ENCODE measurements around the gene FZD10.
A peak's percentile ranks its signal among the peaks of the same experiment; 100 is the strongest.

DNA sequence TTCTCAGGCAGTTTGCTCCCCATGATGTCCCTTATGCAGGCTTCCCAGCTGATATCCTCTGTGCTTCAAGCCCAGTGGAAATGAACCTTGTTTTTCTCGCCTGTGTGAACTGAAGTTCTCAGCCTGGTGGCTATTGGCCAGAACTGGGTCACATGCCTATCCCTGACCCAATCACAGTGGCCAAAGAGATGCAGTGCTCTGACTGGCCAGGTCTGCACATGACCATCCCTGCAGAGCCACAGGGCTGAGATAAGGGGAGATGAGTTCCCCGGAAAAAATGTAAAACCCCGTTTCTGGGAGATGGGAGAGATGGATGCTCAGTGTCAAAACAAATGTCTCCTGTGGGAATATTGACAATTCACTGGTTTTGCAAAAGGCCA lies 34.7 kb upstream of the FZD10 start:
- TF ChIP-seq, protein P1, sequence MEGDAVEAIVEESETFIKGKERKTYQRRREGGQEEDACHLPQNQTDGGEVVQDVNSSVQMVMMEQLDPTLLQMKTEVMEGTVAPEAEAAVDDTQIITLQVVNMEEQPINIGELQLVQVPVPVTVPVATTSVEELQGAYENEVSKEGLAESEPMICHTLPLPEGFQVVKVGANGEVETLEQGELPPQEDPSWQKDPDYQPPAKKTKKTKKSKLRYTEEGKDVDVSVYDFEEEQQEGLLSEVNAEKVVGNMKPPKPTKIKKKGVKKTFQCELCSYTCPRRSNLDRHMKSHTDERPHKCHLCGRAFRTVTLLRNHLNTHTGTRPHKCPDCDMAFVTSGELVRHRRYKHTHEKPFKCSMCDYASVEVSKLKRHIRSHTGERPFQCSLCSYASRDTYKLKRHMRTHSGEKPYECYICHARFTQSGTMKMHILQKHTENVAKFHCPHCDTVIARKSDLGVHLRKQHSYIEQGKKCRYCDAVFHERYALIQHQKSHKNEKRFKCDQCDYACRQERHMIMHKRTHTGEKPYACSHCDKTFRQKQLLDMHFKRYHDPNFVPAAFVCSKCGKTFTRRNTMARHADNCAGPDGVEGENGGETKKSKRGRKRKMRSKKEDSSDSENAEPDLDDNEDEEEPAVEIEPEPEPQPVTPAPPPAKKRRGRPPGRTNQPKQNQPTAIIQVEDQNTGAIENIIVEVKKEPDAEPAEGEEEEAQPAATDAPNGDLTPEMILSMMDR (conservative IDR thresholded peaks at IDR 0.05; ENCODE audit: low read depth, low read length): no peak
- TF ChIP-seq POLR2A (IDR thresholded peaks at IDR 0.05; ENCODE audit: low read depth, low read length) (no peak), RAD21 (IDR thresholded peaks at IDR 0.05; ENCODE audit: low read length) (no peak), SMC3 (IDR thresholded peaks at IDR 0.05; ENCODE audit: low read depth, low read length) (no peak), MXI1 (IDR thresholded peaks at IDR 0.05; ENCODE audit: borderline replicate concordance, low read depth, low read length) (no peak), RFX5 (IDR thresholded peaks at IDR 0.05; ENCODE audit: low read depth, low read length) (no peak), RCOR1 (IDR thresholded peaks at IDR 0.05; ENCODE audit: insufficient replicate concordance, low read length) (no peak), MAZ (IDR thresholded peaks at IDR 0.05; ENCODE audit: borderline replicate concordance, low read depth, low read length) (no peak), BHLHE40 (IDR thresholded peaks at IDR 0.05; ENCODE audit: low read depth, low read length) (no peak), NFE2L2 (IDR thresholded peaks at IDR 0.05; ENCODE audit: low read depth, low read length) (no peak), CEBPB (IDR thresholded peaks at IDR 0.05; ENCODE audit: low read depth, low read length) (no peak), FOS (IDR thresholded peaks at IDR 0.05; ENCODE audit: low read depth, low read length) (no peak)
- TF ChIP-seq, protein P2, sequence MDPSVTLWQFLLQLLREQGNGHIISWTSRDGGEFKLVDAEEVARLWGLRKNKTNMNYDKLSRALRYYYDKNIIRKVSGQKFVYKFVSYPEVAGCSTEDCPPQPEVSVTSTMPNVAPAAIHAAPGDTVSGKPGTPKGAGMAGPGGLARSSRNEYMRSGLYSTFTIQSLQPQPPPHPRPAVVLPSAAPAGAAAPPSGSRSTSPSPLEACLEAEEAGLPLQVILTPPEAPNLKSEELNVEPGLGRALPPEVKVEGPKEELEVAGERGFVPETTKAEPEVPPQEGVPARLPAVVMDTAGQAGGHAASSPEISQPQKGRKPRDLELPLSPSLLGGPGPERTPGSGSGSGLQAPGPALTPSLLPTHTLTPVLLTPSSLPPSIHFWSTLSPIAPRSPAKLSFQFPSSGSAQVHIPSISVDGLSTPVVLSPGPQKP (IDR thresholded peaks at IDR 0.05; ENCODE audit: borderline replicate concordance, low read depth, low read length): no peak
- TF ChIP-seq, protein P3, sequence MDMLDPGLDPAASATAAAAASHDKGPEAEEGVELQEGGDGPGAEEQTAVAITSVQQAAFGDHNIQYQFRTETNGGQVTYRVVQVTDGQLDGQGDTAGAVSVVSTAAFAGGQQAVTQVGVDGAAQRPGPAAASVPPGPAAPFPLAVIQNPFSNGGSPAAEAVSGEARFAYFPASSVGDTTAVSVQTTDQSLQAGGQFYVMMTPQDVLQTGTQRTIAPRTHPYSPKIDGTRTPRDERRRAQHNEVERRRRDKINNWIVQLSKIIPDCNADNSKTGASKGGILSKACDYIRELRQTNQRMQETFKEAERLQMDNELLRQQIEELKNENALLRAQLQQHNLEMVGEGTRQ (IDR thresholded peaks at IDR 0.05; ENCODE audit: low read depth, low read length): 0 out of 2 replicates have a peak, but pooled peaks have one; percentile 6

All from IMR-90 (cell line).